HuH-7 (cell line): Measurements from ENCODE around the gene OR2M3.
"Not testable (repeated sequence)": the region's sequence is repeated elsewhere in the genome, so short reads cannot be mapped to it uniquely, and the experiment has no call there.

Experiments
- DNase-seq: peaks from one replicate; pipeline ENCODE4 v3.0.0; 2011; ENCODE audit warnings: low spot score

The OR2M3 gene

GRCh38 chr1:248196965-248197364, at the start of gene OR2M3:
Gene OR2M3 (plus strand): TSS chr1:248197265. CDS start chr1:248203068, 5,803 bp downstream.
- DNase-seq, result no peak

- no peak for DNase-seq
Observed at GRCh38 chr1:248152056-248152827, 44.8 kb upstream of the OR2M3 start.

- no peak for DNase-seq
Observed at GRCh38 chr1:248155927-248156326, 41.1 kb upstream of the OR2M3 start.

- no peak for DNase-seq
Observed at GRCh38 chr1:248158758-248159157, 38.3 kb upstream of the OR2M3 start.

GRCh38 chr1:248164031-248164430, 33.0 kb upstream of the OR2M3 start:
- DNase-seq, result no peak

GRCh38 chr1:248165186-248165585, 31.9 kb upstream of the OR2M3 start:
- no peak for DNase-seq

- no peak for DNase-seq
Observed at GRCh38 chr1:248174521-248174920, 22.5 kb upstream of the OR2M3 start, which contains the start of gene OR2M2. Gene OR2M2 (plus strand): TSS chr1:248174821. CDS start chr1:248179986, 5,165 bp downstream.

- no peak for DNase-seq
Observed at GRCh38 chr1:248183996-248184395, 13.1 kb upstream of the OR2M3 start.

- DNase-seq, result no peak
Observed at GRCh38 chr1:248187363-248187762, 9.7 kb upstream of the OR2M3 start.

GRCh38 chr1:248189026-248189425, 8.0 kb upstream of the OR2M3 start:
- no peak for DNase-seq

- no peak for DNase-seq
Observed at GRCh38 chr1:248194117-248194516, 2.9 kb upstream of the OR2M3 start.

- DNase-seq, result no peak
Observed at GRCh38 chr1:248215880-248216279, 18.8 kb downstream of the OR2M3 start.

GRCh38 chr1:248225537-248225936, 28.5 kb downstream of the OR2M3 start:
- DNase-seq, result no peak

- DNase-seq, result no peak
Observed at GRCh38 chr1:248229360-248229908, 32.4 kb downstream of the OR2M3 start.

- DNase-seq, result no peak
Observed at GRCh38 chr1:248231117-248231516, 34.1 kb downstream of the OR2M3 start, which contains the start of gene OR2M4. Gene OR2M4 (plus strand): TSS chr1:248231417. CDS start chr1:248238929, 7,512 bp downstream.

GRCh38 chr1:248239478-248239877, 42.4 kb downstream of the OR2M3 start:
- no peak for DNase-seq

- peak; percentile 35 for DNase-seq
Observed at GRCh38 chr1:248243204-248243603, 46.1 kb downstream of the OR2M3 start.

- DNase-seq, result not testable (repeated sequence)
Observed at GRCh38 chr1:248259309-248259708, 62.2 kb downstream of the OR2M3 start.
